Right atrium auricular region (tissue), 2 donors: ENCODE measurements around the gene MAT2A. TPM values are rescaled to one million over a fixed set of nuclear protein-coding genes. Genes with fewer than 3 reads are reported as not detected.

Experiments
- DNase-seq: peaks from one replicate; pipeline ENCODE4 v3.0.0-alpha.2; 2019; ENCODE audit warnings: low spot score
- H3K27ac ChIP-seq, 2 donors: fragments of 200-600 bp; sonication (generic); 1 replicate in 1 of 2; 2 replicates in 1 of 2; pipeline ENCODE4 v1.5.1; 2016 to 2019
- H3K27me3 ChIP-seq, 2 donors: fragments of 200-600 bp; sonication (generic); one replicate each; pipeline versions ENCODE4 v1.5.1 to v1.6.0; 2017 to 2019
- H3K36me3 ChIP-seq: fragments of 200-600 bp; sonication (generic); one replicate; pipeline ENCODE4 v1.5.1; 2016
- H3K4me1 ChIP-seq, 2 donors: fragments of 200-600 bp; sonication (generic); one replicate each; pipeline versions ENCODE4 v1.5.1 to v1.6.0; 2017 to 2019
- H3K4me3 ChIP-seq, 2 donors: fragments of 200-600 bp; sonication (generic); 1 replicate in 1 of 2; 2 replicates in 1 of 2; pipeline ENCODE4 v1.5.1; 2017 to 2019; ENCODE audit warnings: mild to moderate bottlenecking in 1 of 2, moderate library complexity in 1 of 2
- H3K9me3 ChIP-seq, 2 donors: fragments of 200-600 bp; sonication (generic); one replicate each; pipeline ENCODE4 v1.5.1; 2019
- CTCF ChIP-seq, 2 donors: fragments of 200-600 bp; sonication (generic); IDR thresholded peaks; one replicate each; pipeline ENCODE4 v1.5.1; 2019; ENCODE audit warnings: antibody characterized with exemption in 2 of 2
- total RNA-seq, 2 donors: library from RNA; depleted of rRNA; stranded (reverse); fragments of >200 nt; gene quantifications; one replicate each; pipeline ENCODE4 v1.1.0, GENCODE V29; 2016

The MAT2A gene
- total RNA-seq, 2 donors from 2014 or later, result 95.6 to 101 TPM

GRCh38 chr2:85534881-85535280 lies 4.1 kb upstream of the MAT2A start:
- DNase-seq, result no peak
- H3K4me3 ChIP-seq, result no peak overlapping the region
- H3K27ac ChIP-seq, result peak overlapping the region in 1 of 2 donors; percentile 25
- H3K9me3 ChIP-seq, result no peaks in the 10 kb centered on the region
- no peak for TF ChIP-seq CTCF (IDR thresholded peaks at IDR 0.05)
- H3K27me3 ChIP-seq, result no peaks in the 10 kb centered on the region
- peaks cover 0 to 9% of the 10 kb centered on the region in 2 donors for H3K4me1 ChIP-seq
- no peaks in the 10 kb centered on the region for H3K36me3 ChIP-seq

GRCh38 chr2:85536479-85536878 lies 2.5 kb upstream of the MAT2A start:
- H3K27me3 ChIP-seq, result no peaks in the 10 kb centered on the region
- peak overlapping the region; percentile 99 for H3K27ac ChIP-seq
- no peak overlapping the region for H3K4me3 ChIP-seq
- H3K36me3 ChIP-seq, result peaks cover 12% of the 10 kb centered on the region
- no peak for DNase-seq
- TF ChIP-seq CTCF (IDR thresholded peaks at IDR 0.05), result no peak
- no peaks in the 10 kb centered on the region for H3K9me3 ChIP-seq
- H3K4me1 ChIP-seq, result peaks cover 0 to 22% of the 10 kb centered on the region in 2 donors

- Histone ChIP-seq H3K9me3 (no peaks in the 10 kb centered on the region), H3K27ac (peak overlapping the region; percentile 99), H3K36me3 (peaks cover 25% of the 10 kb centered on the region), H3K4me3 (peak overlapping the region; percentile 87 to 98), H3K27me3 (no peaks in the 10 kb centered on the region), H3K4me1 (peaks cover 3 to 34% of the 10 kb centered on the region in 2 donors)
- peak in 1 of 2 donors; percentile 34 for TF ChIP-seq CTCF (IDR thresholded peaks at IDR 0.05)
- peak; percentile 65 for DNase-seq
Observed at GRCh38 chr2:85537600-85538506, 1.1 kb upstream of the MAT2A start.

- peaks cover 3 to 48% of the 10 kb centered on the region in 2 donors for H3K4me1 ChIP-seq
- TF ChIP-seq CTCF (IDR thresholded peaks at IDR 0.05), result no peak
Observed at GRCh38 chr2:85539361-85540132, 579 bp downstream of the MAT2A start.

GRCh38 chr2:85540133-85540648 lies 1.2 kb downstream of the MAT2A start:
- Histone ChIP-seq H3K4me3 (peak overlapping the region; percentile 87 to 98), H3K27ac (peak overlapping the region; percentile 99), H3K4me1 (peaks cover 3 to 50% of the 10 kb centered on the region in 2 donors)

More at GRCh38 chr2:85539361-85540132, 579 bp downstream of the MAT2A start:
- peak overlapping the region; percentile 87 to 98 for H3K4me3 ChIP-seq
- H3K27ac ChIP-seq, result peak overlapping the region; percentile 99
- peaks cover 42% of the 10 kb centered on the region for H3K36me3 ChIP-seq
- H3K9me3 ChIP-seq, result no peaks in the 10 kb centered on the region
- DNase-seq, result peak; percentile 69
- no peaks in the 10 kb centered on the region for H3K27me3 ChIP-seq

More at GRCh38 chr2:85540133-85540648, 1.2 kb downstream of the MAT2A start:
- Histone ChIP-seq H3K36me3 (peaks cover 49% of the 10 kb centered on the region), H3K27me3 (no peaks in the 10 kb centered on the region), H3K9me3 (no peaks in the 10 kb centered on the region)
- no peak for TF ChIP-seq CTCF (IDR thresholded peaks at IDR 0.05)
- DNase-seq, result no peak
